Measurements from ENCODE around the gene CHID1. TPM values are rescaled to one million over a fixed set of nuclear protein-coding genes. Genes with fewer than 3 reads are reported as not detected.

The CHID1 gene
- total RNA-seq, 1 donor = 35.1 TPM

GRCh38 chr11:889687-890475 lies 20.7 kb downstream of the CHID1 start:
- no peak for TF ChIP-seq CTCF (IDR thresholded peaks at IDR 0.05; ENCODE audit: insufficient read depth, low read length)
- no peak overlapping the region for H3K4me3 ChIP-seq (ENCODE audit: low read depth, low read length)
- no peak for DNase-seq (ENCODE audit: low read depth)

DNA sequence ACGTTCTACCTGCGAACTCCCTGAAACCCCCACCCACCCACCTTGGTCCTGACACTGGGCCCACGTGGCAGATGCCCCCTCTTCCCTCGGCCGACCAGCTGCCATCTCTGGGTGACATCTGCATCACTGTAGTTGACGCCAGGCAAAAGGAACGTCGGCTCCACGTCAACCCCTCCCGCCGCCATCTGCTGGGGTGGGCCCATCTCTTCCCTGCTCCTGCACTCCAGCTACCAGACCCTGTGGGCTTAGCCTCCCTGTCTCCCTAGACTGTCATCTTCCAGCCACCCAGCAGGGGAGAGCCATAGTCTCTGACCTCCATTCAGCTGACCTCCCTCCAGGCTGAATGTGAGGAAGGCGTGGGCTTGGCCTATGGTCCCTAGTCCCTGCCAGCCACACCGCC lies 21.4 kb downstream of the CHID1 start:
- TF ChIP-seq CTCF (IDR thresholded peaks at IDR 0.05; ENCODE audit: insufficient read depth, low read length) = no peak
- DNase-seq (ENCODE audit: low read depth) = no peak
- H3K4me3 ChIP-seq (ENCODE audit: low read depth, low read length) = no peak overlapping the region

DNA sequence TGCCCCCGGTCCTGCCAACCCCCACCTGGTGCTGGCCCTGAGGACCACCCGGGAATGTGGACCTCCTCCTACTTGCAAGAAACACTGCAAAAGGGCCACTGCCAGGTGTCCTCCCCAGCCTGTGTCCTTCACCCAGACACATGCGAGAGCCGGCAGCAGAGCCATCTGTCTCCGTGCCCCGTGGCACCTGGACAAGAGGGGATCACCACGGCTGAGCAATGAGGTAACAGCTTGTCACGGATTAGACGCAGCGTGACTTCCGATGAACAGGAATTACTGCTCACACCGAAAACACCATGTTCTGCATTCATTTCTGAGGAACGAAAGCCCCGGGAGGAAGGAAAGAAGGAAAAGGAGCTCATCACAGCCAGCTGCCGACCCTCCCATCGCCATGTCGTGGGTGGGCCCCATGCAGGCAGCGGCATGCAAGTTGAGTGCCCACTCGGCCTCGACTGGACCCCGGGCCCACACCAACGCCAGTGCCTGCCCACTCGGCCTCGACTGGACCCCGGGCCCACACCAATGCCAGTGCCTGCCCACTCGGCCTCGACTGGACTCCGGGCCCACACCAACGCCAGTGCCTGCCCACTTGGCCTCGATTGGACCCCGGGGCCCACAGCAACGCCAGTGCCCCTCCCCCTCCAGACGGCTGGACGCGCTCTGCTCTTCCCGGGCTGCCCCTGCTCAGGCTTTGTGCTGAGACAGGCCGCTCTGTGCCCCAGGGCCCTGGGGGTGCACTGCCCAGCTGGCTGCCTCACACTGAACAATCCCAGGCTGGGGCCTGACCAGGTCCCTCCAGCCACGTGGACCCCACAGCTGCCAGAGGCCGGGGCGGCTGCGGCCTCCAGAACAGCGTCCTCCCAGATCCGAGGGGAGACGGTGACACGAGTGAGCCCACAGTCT lies 22.0 kb downstream of the CHID1 start:
- H3K4me3 ChIP-seq (ENCODE audit: low read depth, low read length) = no peak overlapping the region
- DNase-seq (ENCODE audit: low read depth) = no peak
- TF ChIP-seq CTCF (IDR thresholded peaks at IDR 0.05; ENCODE audit: insufficient read depth, low read length) = no peak

DNA sequence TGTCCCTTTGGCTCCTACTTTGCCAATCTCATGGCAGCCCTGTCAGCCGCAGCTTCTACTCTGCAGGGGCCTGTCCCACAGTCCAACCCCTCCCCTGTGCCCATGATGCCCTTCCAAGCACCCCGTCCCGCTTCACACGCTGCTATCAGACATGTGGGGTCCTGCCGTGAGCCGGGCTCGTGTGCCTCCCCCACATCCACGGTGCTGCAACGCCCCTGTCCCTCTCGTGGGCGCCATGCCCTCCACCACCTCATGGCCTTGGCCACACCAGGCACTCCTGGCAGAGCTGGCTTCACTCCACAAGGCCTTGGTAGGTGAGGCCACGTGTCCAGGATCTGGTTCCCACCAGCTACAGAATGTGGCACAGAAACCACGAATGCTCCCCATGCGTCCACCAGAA lies 23.0 kb downstream of the CHID1 start:
- no peak overlapping the region for H3K4me3 ChIP-seq (ENCODE audit: low read depth, low read length)
- no peak for DNase-seq (ENCODE audit: low read depth)
- TF ChIP-seq CTCF (IDR thresholded peaks at IDR 0.05; ENCODE audit: insufficient read depth, low read length) = no peak

DNA sequence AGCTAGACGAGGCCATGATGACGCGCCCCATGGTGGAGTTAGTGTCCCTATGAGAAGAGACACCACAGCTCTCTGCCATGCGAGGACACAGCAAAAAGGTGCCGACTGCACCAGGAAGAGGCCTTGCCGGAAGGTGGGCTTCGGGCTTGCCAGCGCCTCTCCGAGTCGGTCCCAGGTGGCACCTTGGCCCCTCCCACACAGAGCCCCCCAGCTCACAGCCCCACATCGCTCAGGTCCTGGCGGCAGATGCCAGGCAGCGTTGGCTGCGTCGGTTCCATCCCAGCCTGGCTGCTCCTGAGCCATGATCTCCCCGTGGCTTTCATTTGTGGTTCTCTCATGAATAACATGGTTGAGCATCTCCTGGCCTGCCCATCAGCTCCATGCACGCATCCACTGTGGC lies 24.0 kb downstream of the CHID1 start:
- DNase-seq (ENCODE audit: low read depth) = no peak
- H3K4me3 ChIP-seq (ENCODE audit: low read depth, low read length) = no peak overlapping the region
- TF ChIP-seq CTCF (IDR thresholded peaks at IDR 0.05; ENCODE audit: insufficient read depth, low read length) = no peak

GRCh38 chr11:884578-885070 lies 26.0 kb downstream of the CHID1 start:
- TF ChIP-seq CTCF (IDR thresholded peaks at IDR 0.05; ENCODE audit: insufficient read depth, low read length) = no peak
- H3K4me3 ChIP-seq (ENCODE audit: low read depth, low read length) = no peak overlapping the region
- DNase-seq (ENCODE audit: low read depth) = no peak
